A549 (cell line): ENCODE data around the gene DMC1.

Experiments used
- CBX8 ChIP-seq: fragments of 200-600 bp; sonication (generic); IDR thresholded peaks from 2 replicates; pipeline ENCODE4 v1.6.1; 2016
- CEBPB ChIP-seq, 2 experiments: fragments of >200 bp in 1 of 2; sonication (Bioruptor Twin) in 1 of 2; formaldehyde crosslinking in 1 of 2; IDR thresholded peaks; 2 replicates each; pipeline ENCODE4 v1.6.1; 2012 to 2016
- ESRRA ChIP-seq: fragments of 150-350 bp; IDR thresholded peaks from 2 replicates; pipeline ENCODE4 v1.6.1; 2014; ENCODE audit warnings: mild to moderate bottlenecking, low read length, borderline replicate concordance
- HDAC2 ChIP-seq: fragments of 200-600 bp; sonication (generic); IDR thresholded peaks from 2 replicates; pipeline ENCODE4 v1.6.1; 2016
- HOXA7 ChIP-seq: fragments of 250-450 bp; sonication (Bioruptor Pico); IDR thresholded peaks from 2 replicates; pipeline ENCODE4 v1.5.0; 2020; ENCODE audit warnings: mild to moderate bottlenecking, moderate library complexity
- POLR2A ChIP-seq: IDR thresholded peaks from 2 replicates; pipeline ENCODE4 v1.6.1; 2012; ENCODE audit warnings: mild to moderate bottlenecking, low read length
- TF ChIP-seq, protein P1 (sequence below): fragments of >200 bp; sonication (Bioruptor Twin); formaldehyde crosslinking; IDR thresholded peaks from 3 replicates; pipeline ENCODE4 v1.5.1; 2016

DNA sequence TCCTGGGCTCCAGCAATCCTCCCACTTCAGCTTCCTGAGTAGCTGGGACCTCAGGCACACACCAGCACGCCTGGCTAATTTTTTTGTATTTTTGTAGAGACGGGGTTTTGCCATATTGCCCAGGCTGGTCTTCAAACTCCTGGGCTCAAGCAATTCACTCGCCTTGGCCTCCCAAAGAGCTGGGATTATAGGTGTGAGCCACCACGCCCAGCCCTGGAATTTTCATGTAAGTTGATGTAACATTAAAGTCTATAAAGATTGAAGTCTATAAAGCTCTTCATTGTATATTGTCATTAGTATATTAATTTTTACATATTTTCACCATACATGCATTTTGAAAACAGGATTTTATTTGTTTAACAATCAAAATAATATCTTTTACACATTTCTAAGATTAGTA lies 51.4 kb downstream of the DMC1 start:
- TF ChIP-seq, protein P1, sequence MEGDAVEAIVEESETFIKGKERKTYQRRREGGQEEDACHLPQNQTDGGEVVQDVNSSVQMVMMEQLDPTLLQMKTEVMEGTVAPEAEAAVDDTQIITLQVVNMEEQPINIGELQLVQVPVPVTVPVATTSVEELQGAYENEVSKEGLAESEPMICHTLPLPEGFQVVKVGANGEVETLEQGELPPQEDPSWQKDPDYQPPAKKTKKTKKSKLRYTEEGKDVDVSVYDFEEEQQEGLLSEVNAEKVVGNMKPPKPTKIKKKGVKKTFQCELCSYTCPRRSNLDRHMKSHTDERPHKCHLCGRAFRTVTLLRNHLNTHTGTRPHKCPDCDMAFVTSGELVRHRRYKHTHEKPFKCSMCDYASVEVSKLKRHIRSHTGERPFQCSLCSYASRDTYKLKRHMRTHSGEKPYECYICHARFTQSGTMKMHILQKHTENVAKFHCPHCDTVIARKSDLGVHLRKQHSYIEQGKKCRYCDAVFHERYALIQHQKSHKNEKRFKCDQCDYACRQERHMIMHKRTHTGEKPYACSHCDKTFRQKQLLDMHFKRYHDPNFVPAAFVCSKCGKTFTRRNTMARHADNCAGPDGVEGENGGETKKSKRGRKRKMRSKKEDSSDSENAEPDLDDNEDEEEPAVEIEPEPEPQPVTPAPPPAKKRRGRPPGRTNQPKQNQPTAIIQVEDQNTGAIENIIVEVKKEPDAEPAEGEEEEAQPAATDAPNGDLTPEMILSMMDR: no peak
- TF ChIP-seq HDAC2 (no peak), HOXA7 (CRISPR knock-in tag) (no peak), ESRRA (no peak), POLR2A (no peak), CEBPB (IDR thresholded peaks at IDR 0.05) (no peak), CBX8 (no peak)
